Amniotic stem cell (primary cell): ENCODE results near the gene KLHL3.

Experiments used
- DNase-seq: peaks from one replicate; lab custom pipeline; 2025; lab: John Stamatoyannopoulos, UW

KLHL3 gene

DNA sequence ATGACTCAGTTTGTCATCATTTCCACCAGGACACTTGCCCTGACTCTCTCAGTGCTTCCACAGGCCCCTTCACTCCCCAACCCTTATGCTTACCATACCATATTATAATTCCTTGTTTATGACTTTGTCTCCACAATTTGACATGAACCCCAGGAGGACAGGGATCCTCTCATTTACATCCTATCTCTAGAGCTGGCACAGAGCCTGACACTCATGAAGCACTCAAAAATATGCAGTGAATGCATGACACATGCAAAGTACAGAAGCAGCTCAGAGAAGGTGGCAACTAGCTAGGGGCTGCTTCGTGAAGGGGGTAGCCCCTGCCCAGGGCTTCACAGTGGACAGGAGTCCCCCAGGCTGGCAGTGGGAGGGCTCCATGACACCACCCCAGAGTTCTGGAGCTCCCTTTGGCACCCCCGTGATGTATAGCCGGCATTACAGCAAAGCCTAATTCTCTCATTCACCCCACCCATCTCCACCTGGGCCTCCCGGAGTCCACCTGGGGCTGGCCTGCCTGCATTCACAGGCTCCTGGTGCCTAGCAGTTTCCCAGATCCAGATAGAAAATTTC, 124.8 kb downstream of the KLHL3 start:
- DNase-seq = no peak

- DNase-seq = no peak
Observed at GRCh38 chr5:137610598-137610997, 125.3 kb downstream of the KLHL3 start.

- DNase-seq = no peak
Observed at GRCh38 chr5:137609127-137609526, 126.8 kb downstream of the KLHL3 start.

DNA sequence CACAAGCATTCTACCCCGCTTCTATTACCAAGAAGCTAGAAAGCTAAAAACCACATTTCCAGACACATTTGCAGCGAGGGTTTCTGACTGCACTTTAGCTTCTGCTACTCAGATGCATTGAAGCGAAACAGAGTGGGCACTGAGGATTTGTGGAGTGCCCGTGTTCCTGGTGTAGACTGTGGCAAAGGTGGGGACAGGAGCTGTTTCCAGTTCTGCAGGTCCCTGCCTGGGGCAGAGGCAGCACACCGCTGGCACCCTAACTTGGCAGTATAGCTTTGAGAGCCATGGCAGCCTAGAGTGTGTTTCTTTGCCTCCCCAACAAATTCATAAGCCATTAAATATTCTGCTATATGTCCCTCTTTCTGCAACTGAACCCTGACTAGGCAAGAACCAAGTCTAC, 128.1 kb downstream of the KLHL3 start:
- DNase-seq = no peak

DNA sequence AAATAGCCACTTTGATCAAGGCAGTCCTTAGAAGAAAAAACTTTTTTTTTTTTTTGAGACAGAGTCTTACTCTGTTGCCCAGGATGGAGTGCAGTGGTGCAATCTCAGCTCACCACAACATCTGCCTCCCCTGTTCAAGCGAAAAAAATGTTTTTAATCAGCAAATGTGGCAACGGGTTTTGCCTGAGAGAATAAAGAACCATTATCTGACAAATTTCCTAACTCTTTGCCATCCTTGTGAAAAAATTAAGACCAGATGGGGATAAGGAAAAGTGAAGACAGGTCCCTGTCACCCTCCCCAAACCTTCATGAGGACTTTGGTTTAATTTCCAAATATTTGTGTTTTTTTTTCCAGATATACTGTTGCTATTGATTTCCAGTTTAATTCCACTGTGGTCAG, 129.5 kb downstream of the KLHL3 start:
- no peak for DNase-seq

DNA sequence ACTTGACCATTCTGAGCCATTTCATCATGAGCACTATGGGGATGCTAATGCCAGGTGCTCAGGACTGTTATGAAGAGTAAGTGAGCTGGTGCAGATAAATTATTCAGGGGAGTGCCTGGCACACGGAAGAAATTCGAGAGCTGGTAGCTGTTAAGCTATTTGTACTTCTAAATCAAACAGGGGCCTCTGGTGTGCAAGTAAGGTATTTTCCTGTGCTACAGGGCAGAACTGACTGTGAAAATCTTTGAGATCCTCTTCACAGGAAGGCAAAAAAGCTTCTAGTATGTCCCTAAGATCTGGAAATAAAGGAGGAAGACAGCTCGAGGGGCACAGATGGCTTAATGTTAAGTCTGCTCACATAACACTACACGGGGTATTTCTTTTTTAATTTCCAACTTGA, 130.5 kb downstream of the KLHL3 start:
- DNase-seq = no peak

DNA sequence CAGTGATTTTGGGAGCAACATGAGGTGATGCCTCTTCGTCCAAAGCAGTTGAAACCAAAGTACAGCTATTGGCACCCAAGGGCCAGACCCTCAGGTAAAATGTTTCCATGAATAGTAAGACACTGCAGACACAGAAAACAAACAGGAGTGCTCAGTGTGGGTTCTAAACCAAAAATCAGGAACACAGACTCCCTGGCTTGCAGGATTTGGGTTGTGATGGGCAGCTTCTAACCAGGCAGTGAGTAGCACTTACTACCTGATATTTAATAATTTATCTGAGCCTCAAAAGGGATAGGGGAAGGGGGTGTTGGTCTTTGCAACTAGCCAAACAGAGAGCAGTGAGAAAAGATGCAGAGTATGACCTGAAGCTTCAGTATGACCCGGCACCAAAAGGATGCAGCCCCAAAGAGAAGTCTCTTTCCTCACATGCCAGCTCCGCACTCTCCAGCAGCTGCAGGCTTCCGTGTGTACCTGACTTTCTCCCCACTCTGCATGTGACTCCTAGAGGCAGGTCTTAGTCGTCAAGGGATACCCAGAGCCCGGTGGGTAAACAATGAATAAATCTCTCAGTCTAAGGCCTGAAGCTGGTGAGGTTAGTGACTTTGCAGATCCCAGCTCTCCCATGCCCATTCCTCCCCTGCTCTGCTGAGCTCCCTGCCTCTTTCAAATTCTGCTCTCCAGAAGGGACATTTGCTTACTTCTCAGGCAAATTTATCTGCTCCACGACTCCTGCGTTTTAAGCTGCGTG, 131.4 kb downstream of the KLHL3 start:
- DNase-seq = no peak

DNA sequence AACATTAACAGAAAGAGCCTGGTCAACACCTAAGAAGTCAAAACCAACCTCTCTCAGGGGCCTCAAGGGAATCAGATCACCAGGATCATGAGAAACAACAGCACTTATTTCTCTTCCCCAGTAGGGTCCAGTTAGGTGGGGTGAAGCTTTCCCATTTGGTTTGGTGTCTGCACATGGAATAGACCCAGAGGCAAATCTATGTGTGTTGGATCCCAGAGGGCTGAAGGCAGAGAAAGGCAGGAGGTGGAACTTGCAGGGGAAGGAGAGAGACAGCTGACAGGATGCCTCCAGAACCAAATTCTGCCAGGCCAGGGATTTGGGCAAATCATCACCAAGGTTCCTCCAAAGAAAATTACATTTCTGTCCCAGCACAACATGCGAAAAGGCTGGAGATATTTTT, 132.0 kb downstream of the KLHL3 start:
- DNase-seq = no peak

GRCh38 chr5:137603356-137603755, 132.5 kb downstream of the KLHL3 start:
- no peak for DNase-seq

DNA sequence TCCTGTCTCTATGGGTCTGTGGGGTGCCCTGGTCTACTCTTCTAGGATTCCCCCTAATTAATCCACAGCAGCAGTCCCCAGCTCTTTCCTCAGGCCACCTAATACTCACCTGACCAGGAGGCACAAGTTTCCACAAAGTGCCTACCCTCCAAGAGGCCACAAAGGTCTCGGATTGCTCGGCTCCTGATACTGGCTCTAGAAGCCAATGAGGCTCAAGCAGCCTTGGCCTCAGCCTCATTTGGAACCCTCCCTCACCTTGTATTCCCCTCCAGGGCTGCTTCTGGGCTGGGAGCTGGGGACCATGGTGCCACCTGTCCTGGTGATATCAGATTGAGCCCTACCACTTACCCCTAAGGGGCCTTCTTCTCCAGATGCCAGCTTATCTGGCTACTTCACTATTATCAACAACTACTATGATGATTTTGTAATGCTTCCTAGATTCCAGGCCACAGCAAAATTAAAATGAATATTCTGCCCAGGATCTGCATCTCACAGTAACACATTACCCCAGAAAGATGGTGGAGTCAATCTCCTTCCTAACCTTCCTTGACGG, 133.1 kb downstream of the KLHL3 start:
- DNase-seq = no peak

DNA sequence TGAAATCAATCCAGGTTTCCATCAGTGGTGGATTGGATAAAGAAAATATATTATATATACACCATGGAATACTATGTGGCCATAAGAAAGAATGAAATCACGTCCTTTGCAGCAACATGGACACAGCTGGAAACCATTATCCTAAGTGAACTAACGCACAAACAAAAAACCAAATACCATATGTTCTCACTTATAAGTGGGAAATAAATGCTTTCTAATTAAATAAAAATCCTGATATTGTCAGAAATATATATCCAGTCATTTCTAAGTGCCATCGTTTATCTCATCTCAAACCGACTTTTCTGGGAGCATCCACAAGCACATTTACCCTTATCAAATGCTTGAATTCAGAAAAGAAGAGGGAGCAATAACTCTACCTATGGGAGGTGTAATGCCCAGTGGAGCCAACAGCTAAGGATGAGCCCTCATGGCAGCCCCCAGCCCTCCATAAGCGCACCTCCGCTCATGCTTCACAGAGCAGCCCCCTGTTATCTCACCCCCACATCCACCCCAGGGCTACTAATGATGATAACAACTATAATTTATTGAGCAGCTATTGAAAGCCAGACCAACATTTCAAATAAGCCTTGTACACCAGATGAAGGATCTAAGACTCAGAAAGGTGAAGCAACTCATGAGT, 135.0 kb downstream of the KLHL3 start:
- no peak for DNase-seq

DNA sequence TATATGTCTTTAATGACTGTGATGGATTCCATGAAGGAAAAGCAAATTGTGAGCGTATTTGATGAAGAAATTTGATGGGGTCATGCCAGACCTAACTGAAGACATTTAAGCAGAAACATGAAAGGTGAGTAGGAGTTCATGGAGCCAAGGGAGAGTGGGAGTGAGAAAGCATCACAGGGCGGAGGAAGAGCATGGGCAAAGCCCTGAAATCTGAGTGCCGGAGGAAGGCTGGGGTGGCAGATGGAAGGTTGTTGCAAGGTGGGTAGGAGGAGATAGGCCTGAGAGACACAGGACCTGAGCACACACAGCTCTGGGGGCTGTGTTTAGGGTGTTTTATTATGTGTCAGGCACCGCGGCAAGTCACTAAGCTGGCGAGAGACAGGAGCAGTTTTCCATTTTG, 136.4 kb downstream of the KLHL3 start:
- DNase-seq = no peak

DNA sequence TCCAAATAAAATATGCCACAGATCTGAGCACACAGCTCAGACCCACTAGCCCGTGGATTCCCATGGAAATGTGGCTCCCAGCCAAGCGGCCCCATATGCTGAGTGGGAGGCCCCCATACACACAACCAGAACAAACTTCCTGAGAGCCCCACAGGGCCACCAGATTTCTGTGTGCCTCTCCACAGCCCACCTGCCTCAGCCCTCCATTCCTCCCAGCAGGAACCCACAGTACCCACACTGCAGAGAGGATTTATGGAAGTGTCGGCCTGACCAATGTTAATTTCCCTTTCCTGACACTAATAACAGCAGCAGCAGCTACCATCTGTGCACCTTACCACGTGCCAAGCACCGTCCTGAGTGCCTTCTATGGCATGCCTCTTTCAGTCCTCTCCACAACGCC, 137.5 kb downstream of the KLHL3 start:
- DNase-seq = no peak

DNA sequence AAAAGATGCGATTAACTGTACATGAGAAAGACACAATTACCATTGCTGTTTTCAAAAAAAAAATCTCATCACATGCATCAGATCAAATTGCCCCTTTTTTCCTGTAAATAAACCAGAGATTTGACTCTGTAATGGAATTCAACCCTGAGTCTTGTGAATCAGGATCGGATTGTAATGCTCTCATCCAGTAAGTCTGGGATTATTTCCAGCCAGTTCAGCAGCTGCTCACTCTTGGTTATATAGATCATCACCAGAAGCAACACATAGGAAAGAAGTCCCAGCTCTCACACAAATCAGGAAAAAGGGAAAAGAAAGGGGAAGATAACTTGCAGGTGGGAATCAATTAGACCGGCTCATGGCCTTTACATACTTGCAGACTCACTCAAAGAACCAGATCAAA, 138.9 kb downstream of the KLHL3 start:
- DNase-seq = no peak

- no peak for DNase-seq
Observed at GRCh38 chr5:137595396-137596079, 140.4 kb downstream of the KLHL3 start.

DNA sequence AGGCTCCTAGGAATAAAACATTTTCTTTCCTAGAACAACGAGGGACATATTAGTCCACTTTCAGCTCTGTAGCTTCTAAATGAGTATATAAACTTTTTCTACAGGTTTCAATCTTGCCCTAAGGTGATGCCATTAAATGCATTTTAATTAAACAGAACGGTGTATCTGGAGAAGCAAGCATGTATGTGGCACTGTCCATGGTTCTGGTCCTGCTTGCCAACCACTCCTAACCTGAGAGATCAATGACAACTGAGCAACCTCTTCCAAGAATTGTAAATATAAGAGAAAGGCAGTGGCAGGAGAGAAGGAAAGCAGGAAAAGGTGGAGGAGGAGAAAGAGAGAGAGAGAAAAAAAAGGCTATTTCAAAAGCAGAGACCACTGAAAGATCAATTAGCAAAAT, 141.2 kb downstream of the KLHL3 start:
- DNase-seq = no peak

- no peak for DNase-seq
Observed at GRCh38 chr5:137592317-137592716, 143.6 kb downstream of the KLHL3 start.

DNA sequence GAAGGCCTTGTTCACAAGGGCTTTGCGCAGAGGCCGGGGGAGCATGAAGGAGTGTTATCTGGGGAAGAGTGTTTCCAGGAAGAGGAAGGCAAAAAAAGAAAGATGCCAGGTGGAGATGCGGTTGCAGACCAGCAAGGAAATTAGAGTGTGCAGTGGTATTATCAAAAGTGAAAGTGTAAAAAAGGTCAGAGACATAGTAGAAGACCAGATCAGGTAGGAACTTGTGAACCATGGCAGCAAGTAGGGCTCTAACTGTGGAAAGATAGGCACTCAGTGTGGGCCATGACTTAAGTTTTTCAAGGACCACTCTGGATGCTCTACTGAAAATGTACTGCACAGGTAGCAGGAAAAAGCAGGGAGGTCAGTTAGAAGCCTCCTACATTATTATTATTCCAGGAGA, 146.7 kb downstream of the KLHL3 start:
- no peak for DNase-seq

- no peak for DNase-seq
Observed at GRCh38 chr5:137587919-137588318, 148.0 kb downstream of the KLHL3 start.

DNA sequence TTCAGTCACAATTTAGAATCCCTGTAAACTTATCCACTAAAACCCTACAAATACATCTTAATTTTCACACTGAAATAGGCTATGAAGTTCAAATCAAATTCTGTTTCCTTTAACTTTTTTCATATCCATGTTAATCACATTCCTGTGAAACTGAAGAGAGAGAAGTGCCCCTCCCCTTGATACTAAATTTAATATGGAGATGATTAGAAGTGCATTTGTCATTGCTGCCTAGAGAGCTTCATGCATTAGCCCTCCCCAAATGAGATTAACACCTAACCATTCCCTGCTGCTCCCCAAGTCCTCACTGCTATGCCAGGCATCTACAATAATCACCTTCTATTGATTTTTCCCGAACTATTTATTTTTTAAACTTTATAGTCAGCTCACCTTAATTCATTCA, 151.6 kb downstream of the KLHL3 start:
- DNase-seq = no peak

GRCh38 chr5:137583129-137583528, 152.8 kb downstream of the KLHL3 start:
- no peak for DNase-seq

GRCh38 chr5:137582218-137582617, 153.7 kb downstream of the KLHL3 start:
- DNase-seq = no peak

- DNase-seq = no peak
Observed at GRCh38 chr5:137581776-137582175, 154.1 kb downstream of the KLHL3 start.
